ENCODE results near the gene PSD4.

PSD4 gene

DNA sequence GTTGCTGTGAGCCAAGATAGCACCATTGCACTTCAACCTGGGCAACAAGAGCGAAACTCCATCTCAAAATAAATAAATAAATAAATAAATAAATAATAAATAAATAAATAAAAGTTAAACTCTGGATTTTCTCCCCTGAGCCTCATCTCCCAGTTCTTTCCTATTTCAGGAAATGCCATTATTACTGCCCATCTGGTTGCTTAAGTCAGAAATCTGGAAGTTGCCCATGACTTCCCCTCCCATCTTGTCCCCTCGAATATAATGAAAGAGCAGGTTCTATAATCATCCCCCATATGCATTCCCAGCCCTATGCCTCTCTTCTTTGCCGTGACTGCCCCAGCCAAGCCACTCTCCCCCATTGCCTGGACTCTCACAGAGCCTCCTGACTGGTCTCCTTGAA is 4.2 kb upstream of the PSD4 start:
- H3K4me3 ChIP-seq (ENCODE audit: low read length): no peak overlapping the region
- TF ChIP-seq, protein P1, sequence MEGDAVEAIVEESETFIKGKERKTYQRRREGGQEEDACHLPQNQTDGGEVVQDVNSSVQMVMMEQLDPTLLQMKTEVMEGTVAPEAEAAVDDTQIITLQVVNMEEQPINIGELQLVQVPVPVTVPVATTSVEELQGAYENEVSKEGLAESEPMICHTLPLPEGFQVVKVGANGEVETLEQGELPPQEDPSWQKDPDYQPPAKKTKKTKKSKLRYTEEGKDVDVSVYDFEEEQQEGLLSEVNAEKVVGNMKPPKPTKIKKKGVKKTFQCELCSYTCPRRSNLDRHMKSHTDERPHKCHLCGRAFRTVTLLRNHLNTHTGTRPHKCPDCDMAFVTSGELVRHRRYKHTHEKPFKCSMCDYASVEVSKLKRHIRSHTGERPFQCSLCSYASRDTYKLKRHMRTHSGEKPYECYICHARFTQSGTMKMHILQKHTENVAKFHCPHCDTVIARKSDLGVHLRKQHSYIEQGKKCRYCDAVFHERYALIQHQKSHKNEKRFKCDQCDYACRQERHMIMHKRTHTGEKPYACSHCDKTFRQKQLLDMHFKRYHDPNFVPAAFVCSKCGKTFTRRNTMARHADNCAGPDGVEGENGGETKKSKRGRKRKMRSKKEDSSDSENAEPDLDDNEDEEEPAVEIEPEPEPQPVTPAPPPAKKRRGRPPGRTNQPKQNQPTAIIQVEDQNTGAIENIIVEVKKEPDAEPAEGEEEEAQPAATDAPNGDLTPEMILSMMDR (conservative IDR thresholded peaks at IDR 0.05; ENCODE audit: low read length): no peak
- DNase-seq (ENCODE audit: low read depth): no peak

DNA sequence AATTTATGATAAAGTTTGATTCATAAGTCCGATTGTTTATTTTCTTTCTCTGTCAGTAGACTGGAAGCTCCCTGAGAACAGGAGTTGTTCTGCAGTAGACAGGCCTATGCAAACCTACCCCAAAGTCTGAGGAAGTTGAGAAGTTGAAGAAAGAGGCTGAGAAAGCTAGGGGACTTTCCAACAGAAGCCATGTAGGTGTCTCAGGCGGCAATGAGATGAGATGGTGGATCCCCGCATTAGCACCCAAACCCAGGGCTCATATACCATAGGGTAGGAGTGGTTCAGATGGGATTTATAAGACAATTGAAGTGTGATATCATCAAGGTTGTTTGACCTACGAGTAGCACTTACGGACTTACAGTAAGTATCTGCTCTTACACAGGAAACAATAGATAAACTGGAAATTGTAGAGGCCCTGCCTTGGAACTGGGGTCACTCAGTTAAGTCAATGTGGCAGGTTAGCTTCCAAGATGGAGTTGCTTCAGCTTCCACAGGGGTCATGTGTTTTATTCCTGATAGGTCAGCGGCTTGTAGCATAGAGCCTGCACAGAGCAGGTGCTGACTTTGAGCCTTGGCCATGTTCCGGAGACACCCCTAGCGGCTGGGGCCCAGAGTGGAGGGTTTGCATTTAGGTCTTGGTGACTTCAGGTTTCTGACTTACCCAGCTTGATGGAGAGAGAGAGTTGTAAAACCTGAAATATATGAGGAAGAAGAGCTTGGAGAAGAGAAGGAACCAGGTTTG is 2.3 kb upstream of the PSD4 start:
- no peak for DNase-seq (ENCODE audit: low read depth)
- TF ChIP-seq, protein P1 (conservative IDR thresholded peaks at IDR 0.05; ENCODE audit: low read length): no peak
- no peak overlapping the region for H3K4me3 ChIP-seq (ENCODE audit: low read length)

DNA sequence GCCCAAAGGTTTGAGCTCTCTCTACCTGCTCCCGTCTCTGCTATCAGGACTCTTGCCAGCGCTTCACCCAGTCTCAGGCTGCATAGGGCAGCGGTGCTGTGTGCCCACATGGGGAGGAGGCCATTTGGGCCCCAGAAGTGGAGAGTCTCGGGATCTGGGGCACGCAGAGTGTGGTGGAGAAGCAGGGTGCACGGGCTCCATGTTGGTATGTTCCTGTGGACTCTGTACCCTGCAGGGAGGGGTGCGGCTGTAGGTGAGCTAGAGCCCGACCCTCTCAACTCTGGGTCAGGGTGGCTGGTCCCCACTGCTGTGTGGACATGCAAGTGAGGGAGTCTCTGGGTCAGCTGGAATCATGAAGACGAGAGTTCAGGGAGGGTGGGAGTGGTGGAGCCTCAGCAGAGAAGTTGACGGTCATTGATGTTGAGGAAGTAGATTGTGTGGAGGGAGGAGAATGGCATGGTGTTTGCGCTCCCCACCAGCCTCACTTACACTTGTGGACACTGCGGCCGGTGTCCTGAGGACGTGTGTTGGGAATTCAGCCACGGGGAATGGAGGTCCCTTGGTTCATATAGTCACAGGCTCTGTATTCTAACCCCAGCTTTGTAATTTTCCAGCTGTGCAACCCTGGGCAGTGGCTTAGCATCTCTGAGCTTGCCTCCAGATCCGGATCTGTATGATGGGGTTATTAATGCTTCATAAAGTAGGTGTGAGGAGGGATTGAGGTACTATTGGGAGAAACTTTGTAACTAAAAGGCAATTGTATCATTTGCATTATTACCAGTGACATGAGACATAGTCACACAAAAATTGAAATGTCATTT is 840 bp upstream of the PSD4 start:
- TF ChIP-seq, protein P1 (conservative IDR thresholded peaks at IDR 0.05; ENCODE audit: low read length): no peak
- H3K4me3 ChIP-seq (ENCODE audit: low read length): no peak overlapping the region
- no peak for DNase-seq (ENCODE audit: low read depth)

DNA sequence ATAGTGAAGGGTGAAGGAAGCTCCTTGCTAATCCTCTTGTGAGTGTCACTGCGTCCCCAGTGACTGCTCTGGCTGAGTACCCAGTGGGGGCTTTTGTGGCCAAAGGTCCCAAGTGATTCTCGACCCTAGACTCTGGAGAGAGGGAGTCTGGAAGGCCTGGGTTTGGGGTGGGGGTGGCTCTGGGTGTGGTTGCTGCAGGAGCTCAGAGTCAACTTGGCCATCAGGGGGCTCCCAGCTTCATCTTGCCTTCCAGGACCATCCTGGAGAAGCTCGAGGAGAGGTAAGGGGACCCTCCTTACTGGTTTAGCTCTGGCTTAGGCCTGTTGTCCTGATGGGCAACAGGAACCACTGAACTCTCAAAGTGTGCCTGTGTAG is 592 bp downstream of the PSD4 start:
- no peak overlapping the region for H3K4me3 ChIP-seq (ENCODE audit: low read length)
- TF ChIP-seq, protein P1 (conservative IDR thresholded peaks at IDR 0.05; ENCODE audit: low read length): no peak
- DNase-seq (ENCODE audit: low read depth): no peak

DNA sequence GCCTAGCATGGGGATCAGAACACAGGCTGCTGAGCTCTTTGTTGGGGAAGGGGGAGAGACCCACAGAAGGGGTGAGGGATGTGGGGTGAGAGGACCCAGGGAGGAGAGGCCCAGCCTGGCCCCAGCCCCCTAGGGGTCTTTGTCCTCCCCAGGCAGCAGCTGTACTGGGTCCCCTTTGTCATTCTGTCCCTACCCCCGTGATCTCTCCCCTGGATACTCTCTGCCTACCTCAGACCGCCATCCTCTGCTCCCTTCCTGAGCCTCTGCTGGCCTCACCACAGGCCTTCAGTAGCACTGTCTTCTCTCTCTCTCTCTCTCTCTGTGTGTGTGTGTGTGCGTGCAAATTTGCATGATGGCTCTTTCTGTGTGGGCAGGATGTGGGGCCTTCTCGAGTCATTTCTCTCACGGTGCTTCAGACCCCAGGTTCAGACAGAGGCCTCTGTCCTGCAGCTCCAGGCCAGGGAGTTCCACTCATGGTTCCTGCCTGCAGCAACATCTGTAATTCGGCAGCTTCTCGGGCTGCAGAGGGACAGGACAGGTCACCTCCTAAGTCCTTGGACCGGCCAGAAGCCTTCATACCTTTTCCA is 1.4 kb downstream of the PSD4 start:
- no peak for DNase-seq (ENCODE audit: low read depth)

DNA sequence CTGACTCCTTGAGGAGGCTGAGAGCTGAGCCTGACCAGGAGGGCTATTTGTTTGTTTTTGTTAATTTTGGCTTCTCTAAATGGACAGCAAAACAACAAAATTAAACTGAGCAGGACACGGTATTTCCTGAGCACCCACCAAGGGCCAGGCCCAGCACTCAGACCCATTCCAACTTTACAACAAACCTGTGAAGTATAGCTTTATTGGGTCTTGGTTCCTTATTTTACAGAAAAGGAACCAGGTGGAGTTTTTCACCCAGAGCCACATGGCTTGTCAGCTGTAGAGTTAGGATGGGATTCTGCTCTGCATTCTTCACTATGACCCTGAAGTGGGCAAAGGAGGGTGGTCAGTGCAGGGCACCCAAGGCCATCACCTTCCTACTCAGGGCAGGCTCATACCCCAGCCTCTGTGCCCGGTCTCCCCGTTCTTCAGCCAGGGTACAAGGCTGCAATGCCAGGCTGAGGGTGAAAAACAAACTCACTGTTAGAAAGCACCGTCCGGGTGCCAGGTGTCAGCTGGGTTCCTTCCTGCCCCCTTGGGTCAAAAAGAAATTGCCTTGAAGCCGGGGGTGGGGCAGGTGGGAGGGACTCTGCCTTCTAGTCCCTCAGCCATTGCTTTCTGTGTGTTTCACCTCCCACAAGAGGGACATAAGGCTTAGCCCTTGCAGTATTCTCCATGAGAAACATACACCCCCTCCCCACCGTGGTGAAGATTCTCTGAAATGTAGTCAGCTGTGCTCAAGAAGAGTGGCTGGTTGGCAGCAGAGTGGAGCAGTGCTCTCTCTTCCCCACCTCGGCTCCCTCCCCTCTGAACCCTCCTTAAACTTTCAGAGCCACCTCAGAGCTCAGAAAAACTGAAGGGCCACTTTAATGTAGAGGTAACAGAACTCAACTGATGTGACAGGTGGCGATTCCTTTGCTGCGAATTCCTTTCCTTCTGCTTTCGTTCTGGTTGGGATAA is 2.2 kb downstream of the PSD4 start:
- TF ChIP-seq, protein P1 (conservative IDR thresholded peaks at IDR 0.05; ENCODE audit: low read length): no peak
- no peak for DNase-seq (ENCODE audit: low read depth)

More for the DNA sequence above, 1.4 kb downstream of the PSD4 start:
- TF ChIP-seq, protein P1 (conservative IDR thresholded peaks at IDR 0.05; ENCODE audit: low read length): no peak
- H3K4me3 ChIP-seq (ENCODE audit: low read length): no peak overlapping the region

More for the DNA sequence above, 2.2 kb downstream of the PSD4 start:
- H3K4me3 ChIP-seq (ENCODE audit: low read length): no peak overlapping the region

All from AG10803 (cell line).